Activated CD4-positive, alpha-beta T cell treated with anti-CD3 and anti-CD28 coated beads, Interleukin-2, amount 50 U/mL, for 24 hours (primary cell): ENCODE measurements around the gene TRPC4.
"Not testable (repeated sequence)": the region's sequence is repeated elsewhere in the genome, so short reads cannot be mapped to it uniquely, and the experiment has no call there.

ENCODE experiments used
- DNase-seq, 2 donors: peaks; one replicate each; pipeline ENCODE4 v3.0.0-alpha.2; 2020; ENCODE audit warnings: low read depth in 1 of 2, low spot score in 1 of 2

Gene TRPC4

GRCh38 chr13:37608750-37609339, 260.7 kb downstream of the TRPC4 start:
- no peak for DNase-seq

GRCh38 chr13:37602733-37603381, 266.7 kb downstream of the TRPC4 start:
- no peak for DNase-seq

- DNase-seq: no peak
These were observed 267.7 kb downstream of the TRPC4 start for GRCh38 chr13:37601648-37602440.

- DNase-seq: no peak
These were observed 270.1 kb downstream of the TRPC4 start for GRCh38 chr13:37599519-37599918.

GRCh38 chr13:37598597-37598996, 271.0 kb downstream of the TRPC4 start, which contains the start of gene POSTN:
TSS of gene POSTN (minus strand) at chr13:37598768. CDS start at chr13:37598726, 42 bp downstream.
- DNase-seq: no peak

GRCh38 chr13:37597477-37598025, 272.0 kb downstream of the TRPC4 start:
- DNase-seq: no peak

- no peak for DNase-seq
These were observed 272.8 kb downstream of the TRPC4 start for GRCh38 chr13:37596805-37597204.

- no peak for DNase-seq
These were observed 274.4 kb downstream of the TRPC4 start for GRCh38 chr13:37595162-37595561.

GRCh38 chr13:37594550-37594949, 275.0 kb downstream of the TRPC4 start:
- no peak for DNase-seq

GRCh38 chr13:37589381-37589780, 280.2 kb downstream of the TRPC4 start:
- not testable (repeated sequence) for DNase-seq

- DNase-seq: no peak
These were observed 282.3 kb downstream of the TRPC4 start for GRCh38 chr13:37587236-37587635.
